ENCODE results near the gene APBA1. TPM values are rescaled to one million over a fixed set of nuclear protein-coding genes. Genes with fewer than 3 reads are reported as not detected.

The APBA1 gene
- total and polyA plus RNA-seq, 2 donors (not counting 1 experiment from before 2014, with no cell fraction given) = 0.01 to 0.05 TPM

- no peaks in the 10 kb centered on the region for H3K9me3 Mint-ChIP-seq (ENCODE audit: insufficient read depth)
- Histone ChIP-seq H3K4me1 (ENCODE audit: control insufficient read depth in 2 of 2, insufficient read depth in 2 of 2, low read length in 2 of 2) (peaks cover 13 to 14% of the 10 kb centered on the region in 2 donors), H3K4me2 (replicated peaks; ENCODE audit: low read depth, low read length, poor library complexity, severe bottlenecking) (no peak overlapping the region), H3K79me2 (ENCODE audit: control insufficient read depth, insufficient read depth, low read length) (no peaks in the 10 kb centered on the region), H2AFZ (ENCODE audit: insufficient read depth, low read depth, low read length, poor library complexity, severe bottlenecking) (no peak overlapping the region), H4K20me1 (ENCODE audit: control insufficient read depth, insufficient read depth, low read length, poor library complexity, severe bottlenecking) (no peaks in the 10 kb centered on the region), H3K4me3 (ENCODE audit: control extremely low read depth in 1 of 5, extremely low read depth in 1 of 5, insufficient read depth in 1 of 5, low read depth in 2 of 5, low read length in 4 of 5) (no peak overlapping the region), H3K27me3 (replicated peaks in 1 of 4; ENCODE audit: control extremely low read depth in 1 of 4, control insufficient read depth in 3 of 4, insufficient read depth in 4 of 4, low read length in 3 of 4) (peaks cover 0 to 33% (median 12%) of the 10 kb centered on the region in 4 experiments), H3K9ac (ENCODE audit: low read length) (no peak overlapping the region), H3K27ac (ENCODE audit: low read length in 2 of 2) (no peak overlapping the region), H3K9me3 (ENCODE audit: control extremely low read depth in 1 of 3, control insufficient read depth in 2 of 3, insufficient read depth in 1 of 3, low read length in 2 of 3) (no peaks in the 10 kb centered on the region), H3K36me3 (replicated peaks in 1 of 2; ENCODE audit: control extremely low read depth in 1 of 2, control insufficient read depth in 1 of 2, extremely low read depth in 1 of 2, insufficient read depth in 2 of 2, low read length in 1 of 2) (no peaks in the 10 kb centered on the region)
- H3K27ac Mint-ChIP-seq = no peak overlapping the region
- no CpG with 5 or more reads among the region's 3 CpGs for WGBS (ENCODE audit: insufficient coverage)
- TF ChIP-seq EZH2 (IDR thresholded peaks at IDR 0.05; ENCODE audit: borderline replicate concordance, insufficient read depth, low read depth, low read length, poor library complexity, severe bottlenecking) = no peak
- intact Hi-C loops (cut with micrococcal nuclease) = no loop called here
- CTCF ChIA-PET = no interaction called here
- peaks cover 13% of the 10 kb centered on the region for H3K4me1 Mint-ChIP-seq
- DNase-seq (no peak), ATAC-seq (ENCODE audit: low read depth) (no peak)
- H3K27me3 Mint-ChIP-seq = peaks cover 50% of the 10 kb centered on the region
- POLR2A ChIA-PET = no interaction called here
- H3K4me3 Mint-ChIP-seq = peak overlapping the region; percentile 6
Observed at GRCh38 chr9:69674716-69675438, 2.7 kb upstream of the APBA1 start.

GRCh38 chr9:69674112-69674685 is 2.0 kb upstream of the APBA1 start:
- H3K9ac ChIP-seq (ENCODE audit: low read length) = no peak overlapping the region
- intact Hi-C loops (cut with micrococcal nuclease) = no loop called here
- 85% methylated on average over 10 of the region's 11 CpGs for WGBS (ENCODE audit: insufficient coverage)

More at GRCh38 chr9:69674112-69674685, 2.0 kb upstream of the APBA1 start:
- ChIA-PET POLR2A (no interaction called here), CTCF (interaction anchor here (0.8 to 2.5 kb wide), 3 partner anchors 84 to 928 kb away, joined by 3 to 8 read pairs (median 3); no protein-coding TSS in a partner anchor)
- Mint-ChIP-seq H3K27me3 (peaks cover 50% of the 10 kb centered on the region), H3K27ac (no peak overlapping the region), H3K4me1 (peaks cover 13% of the 10 kb centered on the region), H3K4me3 (peak overlapping the region; percentile 6), H3K9me3 (ENCODE audit: insufficient read depth) (no peaks in the 10 kb centered on the region)
- Histone ChIP-seq H3K27me3 (replicated peaks in 1 of 4; ENCODE audit: control extremely low read depth in 1 of 4, control insufficient read depth in 3 of 4, insufficient read depth in 4 of 4, low read length in 3 of 4) (peaks cover 0 to 33% (median 12%) of the 10 kb centered on the region in 4 experiments), H3K27ac (ENCODE audit: low read length in 2 of 2) (no peak overlapping the region), H3K4me3 (ENCODE audit: control extremely low read depth in 1 of 5, extremely low read depth in 1 of 5, insufficient read depth in 1 of 5, low read depth in 2 of 5, low read length in 4 of 5) (no peak overlapping the region), H2AFZ (ENCODE audit: insufficient read depth, low read depth, low read length, poor library complexity, severe bottlenecking) (no peak overlapping the region), H3K36me3 (replicated peaks in 1 of 2; ENCODE audit: control extremely low read depth in 1 of 2, control insufficient read depth in 1 of 2, extremely low read depth in 1 of 2, insufficient read depth in 2 of 2, low read length in 1 of 2) (no peaks in the 10 kb centered on the region), H3K9me3 (ENCODE audit: control extremely low read depth in 1 of 3, control insufficient read depth in 2 of 3, insufficient read depth in 1 of 3, low read length in 2 of 3) (no peaks in the 10 kb centered on the region), H3K4me1 (ENCODE audit: control insufficient read depth in 2 of 2, insufficient read depth in 2 of 2, low read length in 2 of 2) (peaks cover 13 to 14% of the 10 kb centered on the region in 2 donors), H3K4me2 (replicated peaks; ENCODE audit: low read depth, low read length, poor library complexity, severe bottlenecking) (no peak overlapping the region), H3K79me2 (ENCODE audit: control insufficient read depth, insufficient read depth, low read length) (no peaks in the 10 kb centered on the region), H4K20me1 (ENCODE audit: control insufficient read depth, insufficient read depth, low read length, poor library complexity, severe bottlenecking) (no peaks in the 10 kb centered on the region)
- TF ChIP-seq, protein P1, sequence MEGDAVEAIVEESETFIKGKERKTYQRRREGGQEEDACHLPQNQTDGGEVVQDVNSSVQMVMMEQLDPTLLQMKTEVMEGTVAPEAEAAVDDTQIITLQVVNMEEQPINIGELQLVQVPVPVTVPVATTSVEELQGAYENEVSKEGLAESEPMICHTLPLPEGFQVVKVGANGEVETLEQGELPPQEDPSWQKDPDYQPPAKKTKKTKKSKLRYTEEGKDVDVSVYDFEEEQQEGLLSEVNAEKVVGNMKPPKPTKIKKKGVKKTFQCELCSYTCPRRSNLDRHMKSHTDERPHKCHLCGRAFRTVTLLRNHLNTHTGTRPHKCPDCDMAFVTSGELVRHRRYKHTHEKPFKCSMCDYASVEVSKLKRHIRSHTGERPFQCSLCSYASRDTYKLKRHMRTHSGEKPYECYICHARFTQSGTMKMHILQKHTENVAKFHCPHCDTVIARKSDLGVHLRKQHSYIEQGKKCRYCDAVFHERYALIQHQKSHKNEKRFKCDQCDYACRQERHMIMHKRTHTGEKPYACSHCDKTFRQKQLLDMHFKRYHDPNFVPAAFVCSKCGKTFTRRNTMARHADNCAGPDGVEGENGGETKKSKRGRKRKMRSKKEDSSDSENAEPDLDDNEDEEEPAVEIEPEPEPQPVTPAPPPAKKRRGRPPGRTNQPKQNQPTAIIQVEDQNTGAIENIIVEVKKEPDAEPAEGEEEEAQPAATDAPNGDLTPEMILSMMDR (IDR thresholded peaks at IDR 0.05) = no peak
- no peak for TF ChIP-seq EZH2 (IDR thresholded peaks at IDR 0.05; ENCODE audit: borderline replicate concordance, insufficient read depth, low read depth, low read length, poor library complexity, severe bottlenecking)
- DNase-seq = no peak
- ATAC-seq (ENCODE audit: low read depth) = no peak

Measured in B cell (primary cell).